GM18868 (cell line): Measurements from ENCODE around the gene SHMT2.

Experiments used
- ATAC-seq: cut with Tn5 transposase; IDR thresholded peaks from one replicate; pipeline ENCODE4 v1.9.1; 2021; ENCODE audit warnings: mild to moderate bottlenecking, moderate library complexity; ENCODE audit not compliant: unreplicated experiment

SHMT2 gene

GRCh38 chr12:57225680-57226210 lies 3.8 kb upstream of the SHMT2 start:
- ATAC-seq, result no peak

- no peak for ATAC-seq
Observed at GRCh38 chr12:57226588-57227314, 2.8 kb upstream of the SHMT2 start.

GRCh38 chr12:57227315-57228115 lies 2.0 kb upstream of the SHMT2 start:
- no peak for ATAC-seq

- no peak for ATAC-seq
Observed at GRCh38 chr12:57229046-57229633, 371 bp upstream of the SHMT2 start.

- ATAC-seq, result no peak
Observed at GRCh38 chr12:57230381-57231155, 1.1 kb downstream of the SHMT2 start.

- ATAC-seq, result no peak
Observed at GRCh38 chr12:57231276-57232021, 1.9 kb downstream of the SHMT2 start.

GRCh38 chr12:57232156-57232756 lies 2.7 kb downstream of the SHMT2 start:
- ATAC-seq, result no peak

GRCh38 chr12:57233357-57234232 lies 4.1 kb downstream of the SHMT2 start:
- no peak for ATAC-seq

GRCh38 chr12:57234233-57234570 lies 4.7 kb downstream of the SHMT2 start:
- no peak for ATAC-seq

- no peak for ATAC-seq
Observed at GRCh38 chr12:57234571-57235016, 5.1 kb downstream of the SHMT2 start.

GRCh38 chr12:57235017-57235727 lies 5.7 kb downstream of the SHMT2 start:
- ATAC-seq, result no peak

GRCh38 chr12:57235728-57236131 lies 6.2 kb downstream of the SHMT2 start:
- no peak for ATAC-seq

- ATAC-seq, result no peak
Observed at GRCh38 chr12:57236201-57236924, 6.9 kb downstream of the SHMT2 start.

- no peak for ATAC-seq
Observed at GRCh38 chr12:57236925-57237595, 7.5 kb downstream of the SHMT2 start.

- ATAC-seq, result no peak
Observed at GRCh38 chr12:57237596-57237931, 8.1 kb downstream of the SHMT2 start.

- ATAC-seq, result no peak
Observed at GRCh38 chr12:57237932-57238853, 8.7 kb downstream of the SHMT2 start.
